ENCODE measurements around the gene MFSD6. TPM values are rescaled to one million over a fixed set of nuclear protein-coding genes. Genes with fewer than 3 reads are reported as not detected.

The MFSD6 gene
- total and polyA plus RNA-seq, 2 of the 8 experiments (the other 6 are each of a cell fraction or from before 2014, with no cell fraction given), result 1.8 to 5.1 TPM

- Histone ChIP-seq H2AFZ (ENCODE audit: low read length) (peak overlapping the region; percentile 75), H3K23me2 (ENCODE audit: low read depth, low read length) (peaks cover 5% of the 10 kb centered on the region; the same call in 1 of the 2 replicates), H3K4me1 (replicated peaks in 1 of 4; ENCODE audit: control insufficient read depth in 3 of 4, insufficient read depth in 4 of 4, low read length in 3 of 4) (peaks cover 5 to 11% (median 8%) of the 10 kb centered on the region in 4 experiments), H3K14ac (ENCODE audit: insufficient read length) (no peak overlapping the region), H3K56ac (replicated peaks; ENCODE audit: insufficient read length, low read depth, low read length) (no peak overlapping the region), H3K79me1 (ENCODE audit: low read depth, low read length) (no peaks in the 10 kb centered on the region), H2AK5ac (ENCODE audit: low read depth, low read length) (peak overlapping the region; percentile 26; the same call in 1 of the 2 replicates), H3K23ac (ENCODE audit: insufficient read length) (no peak overlapping the region), H2BK20ac (ENCODE audit: low read length) (peak overlapping the region; percentile 19; the same call in 1 of the 2 replicates), H4K8ac (ENCODE audit: extremely low read depth, insufficient read depth, low read length) (no peak overlapping the region), H3K27me3 (replicated peaks in 1 of 4; ENCODE audit: control insufficient read depth in 3 of 4, extremely low read depth in 1 of 4, insufficient read depth in 3 of 4, low read length in 3 of 4) (peaks cover 0 to 12% (median 10%) of the 10 kb centered on the region in 4 experiments; a peak in 6 of 7 replicates), H2BK15ac (ENCODE audit: low read length) (no peak overlapping the region), H4K5ac (ENCODE audit: insufficient read length, low read depth, low read length) (no peak overlapping the region), H3K4ac (replicated peaks; ENCODE audit: insufficient read length, low read depth, low read length) (no peak overlapping the region), H3K9ac (replicated peaks in 1 of 4; ENCODE audit: extremely low read depth in 1 of 4, low read depth in 3 of 4, low read length in 3 of 4) (peak overlapping the region in 1 of 4 experiments; percentile 2; a peak in 1 of 7 replicates), H4K20me1 (replicated peaks in 1 of 2; ENCODE audit: control insufficient read depth in 1 of 2, insufficient read depth in 2 of 2, low read length in 2 of 2) (no peaks in the 10 kb centered on the region), H3K79me2 (ENCODE audit: control insufficient read depth in 1 of 2, insufficient read depth in 2 of 2, low read length in 2 of 2) (no peaks in the 10 kb centered on the region), H3K18ac (ENCODE audit: extremely low read depth, low read length) (peak overlapping the region; percentile 3; the same call in 1 of the 2 replicates), H4K91ac (replicated peaks; ENCODE audit: insufficient read length, low read length) (no peak overlapping the region), H3K4me3 (ENCODE audit: extremely low read depth in 1 of 4, insufficient read depth in 2 of 4, low read depth in 3 of 4, low read length in 4 of 4) (no peak overlapping the region), H3K27ac (ENCODE audit: low read depth, low read length) (no peak overlapping the region), H3K9me3 (ENCODE audit: insufficient read depth in 2 of 2, low read depth in 1 of 2, low read length in 1 of 2) (no peaks in the 10 kb centered on the region), H2BK12ac (ENCODE audit: low read depth, low read length) (0 out of 2 replicates have a peak overlapping the region, but pooled peaks have one; percentile 20), H2BK5ac (ENCODE audit: low read depth, low read length) (0 out of 2 replicates have a peak overlapping the region, but pooled peaks have one; percentile 15), H3K36me3 (ENCODE audit: control insufficient read depth in 2 of 4, insufficient read depth in 4 of 4, low read length in 3 of 4) (no peaks in the 10 kb centered on the region), H3K4me2 (ENCODE audit: insufficient read depth in 1 of 2, low read depth in 2 of 2, low read length in 2 of 2) (peak overlapping the region; percentile 9 to 66; a peak in 2 of 4 replicates), H2BK120ac (replicated peaks; ENCODE audit: low read depth, low read length) (no peak overlapping the region)
- DNase-seq (ENCODE audit: low read depth in 1 of 2, low spot score in 2 of 2) (no peak), FAIRE-seq (no peak)
- POLR2A ChIA-PET (ENCODE audit: partially characterized antibody), result no interaction called here
- CTCF ChIA-PET (ENCODE audit: partially characterized antibody), result interaction anchor here (0.6 kb wide), 1 partner anchor 1607 kb away, joined by 3 read pairs; no protein-coding TSS in a partner anchor
- WGBS, 2 experiments (ENCODE audit: extremely low coverage in 1 of 2, insufficient coverage in 1 of 2, insufficient read length in 1 of 2, insufficient replicate concordance in 2 of 2, low coverage in 1 of 2, low lambda C conversion rate in 2 of 2, missing lambda C conversion rate in 1 of 2), result 88% methylated on average over 4 of the region's 4 CpGs; no CpG with 5 or more reads in 1 of the 2 experiments
- no peak for TF ChIP-seq ATF3 (IDR thresholded peaks at IDR 0.05; ENCODE audit: insufficient read depth, low read depth, low read length)
- no peak for TF ChIP-seq EZH2 (IDR thresholded peaks at IDR 0.05; ENCODE audit: low read depth, low read length, severe bottlenecking)
- TF ChIP-seq TCF12 (IDR thresholded peaks at IDR 0.05; ENCODE audit: low read depth, low read length), result no peak
- TF ChIP-seq NRF1 (IDR thresholded peaks at IDR 0.05; ENCODE audit: low read depth, low read length), result no peak
- TF ChIP-seq YY1 (IDR thresholded peaks at IDR 0.05; ENCODE audit: low read depth, low read length), result no peak
- TF ChIP-seq BRCA1 (IDR thresholded peaks at IDR 0.05; ENCODE audit: low read depth, low read length), result no peak
- TF ChIP-seq BCL11A (IDR thresholded peaks at IDR 0.05; ENCODE audit: low read depth in 2 of 2, low read length in 2 of 2), result no peak
- no peak for TF ChIP-seq BACH1 (IDR thresholded peaks at IDR 0.05; ENCODE audit: low read length)
- TF ChIP-seq POLR2A (IDR thresholded peaks at IDR 0.05; ENCODE audit: control extremely low read depth in 1 of 2, low read depth in 2 of 2, low read length in 2 of 2), result no peak
- TF ChIP-seq FOSL1 (IDR thresholded peaks at IDR 0.05; ENCODE audit: insufficient read depth, low read depth, low read length), result no peak
- no peak for TF ChIP-seq CHD2 (IDR thresholded peaks at IDR 0.05; ENCODE audit: low read length)
- no peak for TF ChIP-seq SAP30 (IDR thresholded peaks at IDR 0.05; ENCODE audit: insufficient read depth, insufficient replicate concordance, low read length)
- no peak for TF ChIP-seq SIX5 (IDR thresholded peaks at IDR 0.05; ENCODE audit: low read depth, low read length)
- no peak for TF ChIP-seq SIN3A (conservative IDR thresholded peaks at IDR 0.05 in 1 of 2, IDR thresholded peaks at IDR 0.05 in 1 of 2; ENCODE audit: low read depth in 1 of 2, low read length in 2 of 2)
Observed at GRCh38 chr2:190413421-190413820, 5.3 kb downstream of the MFSD6 start.
